SK-N-MC (cell line): ENCODE results near the gene KRTAP10-10.

Source experiments
- EZH2 ChIP-seq: fragments of 200-600 bp; sonication (generic); IDR thresholded peaks from one replicate; pipeline ENCODE4 v1.6.1; 2017; ENCODE audit warnings: antibody characterized with exemption
- FOXP2 ChIP-seq: optimal IDR thresholded peaks from 2 replicates; pipeline ENCODE3; 2011; ENCODE audit warnings: mild to moderate bottlenecking, moderate library complexity; ENCODE audit not compliant: insufficient read depth; ENCODE audit errors: extremely low read length, control extremely low read depth
- POLR2AphosphoS5 ChIP-seq: IDR thresholded peaks from 2 replicates; pipeline ENCODE4 v1.6.1; 2012; ENCODE audit warnings: mild to moderate bottlenecking, low read depth, low read length, borderline replicate concordance

DNA sequence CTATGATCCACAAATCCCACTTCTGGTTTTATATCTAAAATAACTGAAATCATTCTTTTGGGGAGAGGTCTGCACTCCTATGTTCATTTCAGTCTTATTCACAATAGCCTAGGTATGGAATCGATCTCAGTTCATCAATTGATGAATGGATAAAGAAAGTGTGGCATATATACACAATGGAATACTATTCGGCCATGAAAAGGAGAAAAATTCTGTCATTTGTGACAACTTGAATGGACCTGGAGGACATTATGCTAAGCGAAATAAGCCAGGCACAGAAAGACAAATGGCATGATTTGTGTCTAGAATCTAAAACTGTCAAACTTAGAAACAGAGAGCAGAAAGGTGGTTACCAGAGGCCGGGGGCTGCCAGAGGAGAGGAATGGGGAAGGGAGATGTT, 30.7 kb upstream of the KRTAP10-10 start:
- TF ChIP-seq EZH2, result no peak
- no peak for TF ChIP-seq POLR2AphosphoS5
- TF ChIP-seq FOXP2, result no peak
